Measurements from ENCODE around the gene PRRT1. TPM values are rescaled to one million over a fixed set of nuclear protein-coding genes. Genes with fewer than 3 reads are reported as not detected.

The PRRT1 gene
- total and polyA plus RNA-seq, 2 experiments from 2014 or later: 0.10 to 4.0 TPM

DNA sequence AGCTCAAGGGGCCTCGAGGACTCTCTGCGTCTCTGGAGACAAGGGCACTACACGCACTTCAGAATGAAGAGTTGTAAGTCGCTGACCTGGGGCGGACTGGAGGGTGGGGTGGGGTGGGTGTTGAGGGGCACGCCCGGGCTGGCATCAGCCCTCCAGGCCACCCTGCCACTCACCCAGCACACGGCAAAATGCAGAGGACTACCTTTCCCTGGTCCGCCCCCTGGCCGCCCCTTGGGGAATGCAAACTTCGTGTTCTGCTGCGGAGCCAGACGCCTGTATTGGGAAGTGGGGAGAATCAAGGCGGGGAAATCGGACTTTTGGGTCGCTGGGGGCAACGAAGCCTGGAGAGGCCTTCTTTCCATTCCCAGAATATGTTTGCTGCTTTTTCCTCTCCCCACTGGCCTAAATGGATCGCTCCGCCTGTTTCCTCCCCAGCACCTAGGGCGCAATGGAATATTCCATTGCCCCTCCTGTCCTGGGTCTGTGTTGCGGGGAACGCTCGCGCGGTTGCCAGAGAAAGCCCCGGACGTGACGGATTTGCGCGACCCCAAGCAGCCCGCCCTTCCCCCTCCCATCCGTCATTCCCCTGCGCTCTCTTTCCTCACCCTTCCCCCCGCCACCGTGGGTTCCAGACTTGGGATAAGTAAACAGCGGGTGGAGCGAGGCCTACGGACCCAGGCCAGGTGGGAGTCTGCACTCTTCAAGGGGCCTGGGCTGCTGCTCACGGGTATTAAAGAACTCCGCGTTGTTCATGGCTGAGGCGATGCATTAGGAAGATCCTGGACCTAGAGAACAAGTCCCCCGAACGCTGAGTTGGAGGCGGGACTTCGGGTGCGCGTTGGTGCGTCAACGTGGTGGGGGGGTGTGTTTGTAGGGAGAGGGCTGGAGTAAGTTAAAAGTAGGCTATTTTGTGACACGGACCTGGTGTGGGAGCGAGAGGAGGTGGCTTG, 2.1 kb upstream of the PRRT1 start, which contains the start of gene PPT2:
Gene PPT2, plus strand, starts transcription at position 578 of the 950 bp plus-strand sequence. CDS start 454 bp downstream, outside the sequence.
- 1% methylated on average over 43 of the region's 52 CpGs for WGBS (ENCODE audit: low lambda C conversion rate, missing lambda C conversion rate)
- Histone ChIP-seq H3K27me3 (peaks cover 17% of the 10 kb centered on the region), H4K20me1 (ENCODE audit: insufficient read depth, poor library complexity, severe bottlenecking) (no peaks in the 10 kb centered on the region), H3K4me2 (peak within 1 kb of the TSS; percentile 87), H3K9me3 (ENCODE audit: low read depth) (no peaks in the 10 kb centered on the region), H3K9me2 (replicated peaks; ENCODE audit: insufficient read depth) (no peaks in the 10 kb centered on the region), H3K27ac (peak within 1 kb of the TSS; percentile 96), H3K4me1 (ENCODE audit: insufficient read depth) (peaks cover 22% of the 10 kb centered on the region), H2AFZ (peak within 1 kb of the TSS; percentile 61), H3K79me2 (peaks cover 28% of the 10 kb centered on the region), H3K4me3 (peak within 1 kb of the TSS; percentile 72), H3K36me3 (replicated peaks; ENCODE audit: insufficient read depth, low read depth) (peaks cover 6% of the 10 kb centered on the region)
- TF ChIP-seq, protein P1, sequence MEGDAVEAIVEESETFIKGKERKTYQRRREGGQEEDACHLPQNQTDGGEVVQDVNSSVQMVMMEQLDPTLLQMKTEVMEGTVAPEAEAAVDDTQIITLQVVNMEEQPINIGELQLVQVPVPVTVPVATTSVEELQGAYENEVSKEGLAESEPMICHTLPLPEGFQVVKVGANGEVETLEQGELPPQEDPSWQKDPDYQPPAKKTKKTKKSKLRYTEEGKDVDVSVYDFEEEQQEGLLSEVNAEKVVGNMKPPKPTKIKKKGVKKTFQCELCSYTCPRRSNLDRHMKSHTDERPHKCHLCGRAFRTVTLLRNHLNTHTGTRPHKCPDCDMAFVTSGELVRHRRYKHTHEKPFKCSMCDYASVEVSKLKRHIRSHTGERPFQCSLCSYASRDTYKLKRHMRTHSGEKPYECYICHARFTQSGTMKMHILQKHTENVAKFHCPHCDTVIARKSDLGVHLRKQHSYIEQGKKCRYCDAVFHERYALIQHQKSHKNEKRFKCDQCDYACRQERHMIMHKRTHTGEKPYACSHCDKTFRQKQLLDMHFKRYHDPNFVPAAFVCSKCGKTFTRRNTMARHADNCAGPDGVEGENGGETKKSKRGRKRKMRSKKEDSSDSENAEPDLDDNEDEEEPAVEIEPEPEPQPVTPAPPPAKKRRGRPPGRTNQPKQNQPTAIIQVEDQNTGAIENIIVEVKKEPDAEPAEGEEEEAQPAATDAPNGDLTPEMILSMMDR (IDR thresholded peaks at IDR 0.05; ENCODE audit: poor library complexity): peak; percentile 28
- TF ChIP-seq EZH2 (IDR thresholded peaks at IDR 0.05; ENCODE audit: borderline replicate concordance): no peak
- no peak for TF ChIP-seq EZH2phosphoT487 (IDR thresholded peaks at IDR 0.05; ENCODE audit: low read depth, severe bottlenecking, unreplicated experiment)
- peak; percentile 94 for DNase-seq (ENCODE audit: low spot score)

DNA sequence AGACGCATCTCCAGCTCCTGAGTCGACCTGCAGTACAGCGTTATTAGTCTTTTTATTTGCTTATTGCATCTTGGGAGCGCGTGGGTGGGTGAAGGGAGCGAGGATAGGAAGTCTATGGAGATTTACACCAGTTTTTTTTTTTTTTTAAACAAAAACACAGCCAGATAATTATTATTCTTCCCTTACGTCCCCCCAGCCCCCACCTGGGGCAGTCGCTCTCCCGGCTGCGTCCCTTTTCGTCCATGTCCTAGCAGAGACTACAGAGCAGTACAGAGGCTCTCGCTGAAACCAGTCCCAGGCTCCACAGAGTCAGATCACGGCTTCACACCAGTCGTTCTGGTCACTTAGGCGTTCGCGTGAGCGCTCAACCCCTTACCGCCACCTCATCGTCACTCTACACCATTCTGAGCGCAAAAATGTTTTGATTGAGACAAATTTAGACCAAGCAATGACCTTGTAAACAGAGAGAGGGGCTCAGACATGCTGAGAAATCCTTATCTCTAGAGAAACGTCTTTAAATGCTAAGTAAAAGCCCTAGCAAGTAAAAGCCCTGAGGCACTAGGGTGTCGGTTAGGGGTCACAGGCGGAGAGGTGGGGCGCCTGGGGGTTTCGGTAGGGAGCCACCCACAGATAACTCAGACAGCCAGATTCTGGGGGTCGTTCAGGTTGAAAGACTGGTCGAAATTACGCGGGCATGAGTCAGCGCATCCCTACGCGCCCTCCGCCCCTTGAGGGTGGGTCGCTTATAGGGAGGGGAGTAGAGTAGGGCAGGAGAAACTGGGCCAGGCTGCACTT, 1.2 kb upstream of the PRRT1 start:
- Histone ChIP-seq H3K79me2 (peaks cover 24% of the 10 kb centered on the region), H3K9me2 (replicated peaks; ENCODE audit: insufficient read depth) (no peaks in the 10 kb centered on the region), H3K9me3 (ENCODE audit: low read depth) (no peaks in the 10 kb centered on the region), H3K27ac (peak overlapping the region; percentile 96), H3K36me3 (replicated peaks; ENCODE audit: insufficient read depth, low read depth) (peaks cover 1% of the 10 kb centered on the region), H3K4me3 (peak overlapping the region; percentile 72), H2AFZ (peak overlapping the region; percentile 59), H3K4me2 (peak overlapping the region; percentile 87), H3K4me1 (ENCODE audit: insufficient read depth) (peaks cover 22% of the 10 kb centered on the region), H4K20me1 (ENCODE audit: insufficient read depth, poor library complexity, severe bottlenecking) (no peaks in the 10 kb centered on the region), H3K27me3 (peaks cover 26% of the 10 kb centered on the region)
- 6% methylated on average over 35 of the region's 35 CpGs for WGBS (ENCODE audit: low lambda C conversion rate, missing lambda C conversion rate)
- TF ChIP-seq, protein P1 (IDR thresholded peaks at IDR 0.05; ENCODE audit: poor library complexity): no peak
- no peak for TF ChIP-seq EZH2phosphoT487 (IDR thresholded peaks at IDR 0.05; ENCODE audit: low read depth, severe bottlenecking, unreplicated experiment)
- no peak for TF ChIP-seq EZH2 (IDR thresholded peaks at IDR 0.05; ENCODE audit: borderline replicate concordance)
- DNase-seq (ENCODE audit: low spot score): peak; percentile 68

DNA sequence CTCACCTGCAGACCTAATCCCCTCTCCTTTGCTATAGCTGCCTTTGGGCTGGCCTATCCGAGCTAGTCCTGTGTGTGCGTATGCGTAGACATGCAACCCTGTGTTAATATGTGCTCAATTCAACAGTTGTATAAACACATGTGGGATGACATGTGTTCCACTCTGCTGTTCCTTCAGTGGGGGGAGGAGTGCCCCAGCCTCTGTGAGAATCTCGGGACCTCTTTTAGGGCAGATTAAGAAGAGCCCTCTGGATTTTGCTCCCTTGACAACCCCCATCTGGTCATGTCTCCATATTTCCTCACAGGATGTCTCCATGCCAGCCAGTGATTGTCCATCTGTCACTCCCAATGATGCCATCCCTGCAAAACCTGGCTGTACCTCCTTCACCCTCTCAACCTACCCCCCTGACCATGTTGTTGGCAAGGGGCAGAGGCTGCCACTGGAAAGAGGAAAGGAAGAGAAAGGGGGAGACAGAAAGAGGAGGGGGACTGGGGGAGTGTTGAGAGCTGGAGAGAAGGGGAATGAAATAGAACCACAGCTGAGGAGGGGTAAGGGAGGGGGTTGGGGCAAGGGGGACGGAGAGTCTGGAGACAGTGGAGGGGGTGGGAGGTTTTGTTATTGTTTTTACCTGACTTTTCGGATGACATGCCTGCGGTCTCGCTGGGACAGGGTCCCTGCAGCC, 417 bp downstream of the PRRT1 start:
- H3K4me2 ChIP-seq: peak overlapping the region; percentile 87
- peaks cover 22% of the 10 kb centered on the region for H3K4me1 ChIP-seq (ENCODE audit: insufficient read depth)
- no peak overlapping the region for H3K4me3 ChIP-seq

More for the DNA sequence above, 417 bp downstream of the PRRT1 start:
- no peak overlapping the region for H2AFZ ChIP-seq
- H3K27ac ChIP-seq: no peak overlapping the region
- no peak for TF ChIP-seq EZH2 (IDR thresholded peaks at IDR 0.05; ENCODE audit: borderline replicate concordance)
- no peak for TF ChIP-seq EZH2phosphoT487 (IDR thresholded peaks at IDR 0.05; ENCODE audit: low read depth, severe bottlenecking, unreplicated experiment)
- TF ChIP-seq, protein P1 (IDR thresholded peaks at IDR 0.05; ENCODE audit: poor library complexity): no peak
- peaks cover 17% of the 10 kb centered on the region for H3K79me2 ChIP-seq
- H4K20me1 ChIP-seq (ENCODE audit: insufficient read depth, poor library complexity, severe bottlenecking): no peaks in the 10 kb centered on the region
- H3K9me2 ChIP-seq (replicated peaks; ENCODE audit: insufficient read depth): no peaks in the 10 kb centered on the region
- H3K9me3 ChIP-seq (ENCODE audit: low read depth): no peaks in the 10 kb centered on the region
- peaks cover 26% of the 10 kb centered on the region for H3K27me3 ChIP-seq
- H3K36me3 ChIP-seq (replicated peaks; ENCODE audit: insufficient read depth, low read depth): no peaks in the 10 kb centered on the region
- 63% methylated on average over 4 of the region's 8 CpGs for WGBS (ENCODE audit: low lambda C conversion rate, missing lambda C conversion rate)
- no peak for DNase-seq (ENCODE audit: low spot score)
